ENCODE results near the gene KRTAP6-1. TPM values are rescaled to one million over a fixed set of nuclear protein-coding genes. Genes with fewer than 3 reads are reported as not detected.

Gene KRTAP6-1
- polyA plus RNA-seq, 1 donor, result not detected

DNA sequence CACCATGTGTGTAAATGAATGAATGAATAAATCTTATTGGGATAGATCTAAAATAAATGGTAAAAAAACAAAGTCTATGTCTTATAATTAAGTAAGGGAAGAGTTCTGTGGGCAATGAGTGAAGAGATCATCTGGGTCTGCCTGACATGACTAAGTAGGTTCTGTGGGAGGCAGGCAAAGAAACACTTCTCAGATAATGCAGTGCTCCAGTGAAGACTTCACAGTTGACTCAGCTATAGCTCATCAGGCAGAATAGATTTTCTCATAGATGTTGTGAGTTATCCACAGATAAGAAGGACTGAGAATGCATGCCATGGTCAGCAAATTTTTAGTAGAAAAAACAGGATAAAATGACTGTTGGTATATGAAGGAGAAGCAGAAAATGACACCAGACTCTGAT is 36.0 kb downstream of the KRTAP6-1 start:
- DNase-seq, result no peak

DNA sequence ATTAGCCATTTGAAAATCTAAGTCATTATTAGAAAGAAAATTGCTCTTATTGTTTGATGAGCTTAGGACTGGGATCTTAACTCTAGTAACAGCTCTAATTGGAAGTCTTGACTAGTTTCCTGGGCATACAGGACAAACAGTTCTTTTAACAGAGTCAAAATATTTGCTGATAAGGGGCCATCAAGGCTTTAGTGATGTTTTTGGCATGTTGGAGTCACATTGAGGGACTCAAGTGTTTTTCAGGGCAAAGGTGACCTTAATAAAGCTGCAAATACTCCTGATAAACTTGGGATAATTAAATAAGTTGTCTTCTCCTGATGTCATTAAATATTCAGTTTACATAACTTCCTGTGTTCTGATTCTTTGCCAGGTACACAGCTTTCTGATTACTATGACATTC is 46.1 kb downstream of the KRTAP6-1 start:
- DNase-seq, result no peak

DNA sequence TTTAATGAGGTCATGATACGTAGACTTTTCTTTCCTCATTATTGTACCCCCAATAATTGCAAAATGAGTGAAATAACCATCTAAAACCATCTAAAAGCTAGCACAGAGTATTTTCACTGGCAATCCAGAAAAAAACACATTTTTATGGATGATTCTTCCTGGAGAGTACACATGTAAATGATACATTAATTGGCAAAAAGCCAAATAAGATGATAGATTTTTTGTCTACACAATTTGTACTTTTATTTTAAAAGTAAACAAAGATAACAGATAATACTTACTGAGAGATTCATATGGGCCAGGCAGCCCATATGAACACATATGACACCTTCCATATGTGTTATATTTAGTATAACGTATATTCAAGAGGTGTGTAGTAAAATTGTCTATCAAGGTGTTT is 50.1 kb downstream of the KRTAP6-1 start:
- DNase-seq, result no peak

Other genes starting within 250 kb of the KRTAP6-1 start
- gene KRTAP13-2, start 241.7 kb downstream of the KRTAP6-1 start, polyA plus RNA-seq (ENCODE audit: insufficient read length), result not detected
- gene KRTAP13-1, start 217.9 kb downstream of the KRTAP6-1 start, polyA plus RNA-seq (ENCODE audit: insufficient read length), result not detected
- not detected for gene KRTAP13-3, start 188.0 kb downstream of the KRTAP6-1 start, polyA plus RNA-seq (ENCODE audit: insufficient read length)
- not detected for gene KRTAP13-4, start 183.7 kb downstream of the KRTAP6-1 start, polyA plus RNA-seq (ENCODE audit: insufficient read length)
- gene KRTAP15-1, start 173.7 kb downstream of the KRTAP6-1 start, polyA plus RNA-seq (ENCODE audit: insufficient read length), result not detected
- gene KRTAP19-1, start 133.6 kb downstream of the KRTAP6-1 start, polyA plus RNA-seq (ENCODE audit: insufficient read length), result not detected
- not detected for gene KRTAP19-2, start 126.5 kb downstream of the KRTAP6-1 start, polyA plus RNA-seq (ENCODE audit: insufficient read length)
- gene KRTAP19-3, start 121.9 kb downstream of the KRTAP6-1 start, polyA plus RNA-seq (ENCODE audit: insufficient read length), result not detected
- not detected for gene KRTAP19-4, start 116.8 kb downstream of the KRTAP6-1 start, polyA plus RNA-seq (ENCODE audit: insufficient read length)
- not detected for gene KRTAP19-5, start 111.8 kb downstream of the KRTAP6-1 start, polyA plus RNA-seq (ENCODE audit: insufficient read length)
- not detected for gene KRTAP19-6, start 72.1 kb downstream of the KRTAP6-1 start, polyA plus RNA-seq (ENCODE audit: insufficient read length)
- gene KRTAP19-7, start 52.6 kb downstream of the KRTAP6-1 start, polyA plus RNA-seq (ENCODE audit: insufficient read length), result not detected
- gene KRTAP22-2, start 23.5 kb downstream of the KRTAP6-1 start, polyA plus RNA-seq (ENCODE audit: insufficient read length), result not detected
- gene KRTAP6-3, start 21.5 kb downstream of the KRTAP6-1 start, polyA plus RNA-seq (ENCODE audit: insufficient read length), result not detected
- not detected for gene KRTAP6-2, start 15.0 kb downstream of the KRTAP6-1 start, polyA plus RNA-seq (ENCODE audit: insufficient read length)
- not detected for gene KRTAP22-1, start 12.8 kb downstream of the KRTAP6-1 start, polyA plus RNA-seq (ENCODE audit: insufficient read length)
- not detected for gene KRTAP20-1, start 2.5 kb upstream of the KRTAP6-1 start, polyA plus RNA-seq (ENCODE audit: insufficient read length)
- gene KRTAP20-4, start 6.7 kb upstream of the KRTAP6-1 start, polyA plus RNA-seq (ENCODE audit: insufficient read length), result not detected
- not detected for gene KRTAP20-2, start 21.3 kb upstream of the KRTAP6-1 start, polyA plus RNA-seq (ENCODE audit: insufficient read length)
- not detected for gene KRTAP20-3, start 28.9 kb upstream of the KRTAP6-1 start, polyA plus RNA-seq (ENCODE audit: insufficient read length)
- gene KRTAP21-3, start 104.8 kb upstream of the KRTAP6-1 start, polyA plus RNA-seq (ENCODE audit: insufficient read length), result not detected
- gene KRTAP21-2, start 133.3 kb upstream of the KRTAP6-1 start, polyA plus RNA-seq (ENCODE audit: insufficient read length), result not detected
- not detected for gene KRTAP21-1, start 141.5 kb upstream of the KRTAP6-1 start, polyA plus RNA-seq (ENCODE audit: insufficient read length)
- not detected for gene KRTAP8-1, start 199.3 kb upstream of the KRTAP6-1 start, polyA plus RNA-seq (ENCODE audit: insufficient read length)
- gene KRTAP7-1, start 215.8 kb upstream of the KRTAP6-1 start, polyA plus RNA-seq (ENCODE audit: insufficient read length), result not detected

Measured in hindlimb muscle (tissue), 1 donor.